Measurements from ENCODE around the gene KAT6B. TPM values are rescaled to one million over a fixed set of nuclear protein-coding genes. Genes with fewer than 3 reads are reported as not detected.

Gene KAT6B
- total and polyA plus RNA-seq, 11 donors = 10.4 to 61.3 (median 42.9) TPM

DNA sequence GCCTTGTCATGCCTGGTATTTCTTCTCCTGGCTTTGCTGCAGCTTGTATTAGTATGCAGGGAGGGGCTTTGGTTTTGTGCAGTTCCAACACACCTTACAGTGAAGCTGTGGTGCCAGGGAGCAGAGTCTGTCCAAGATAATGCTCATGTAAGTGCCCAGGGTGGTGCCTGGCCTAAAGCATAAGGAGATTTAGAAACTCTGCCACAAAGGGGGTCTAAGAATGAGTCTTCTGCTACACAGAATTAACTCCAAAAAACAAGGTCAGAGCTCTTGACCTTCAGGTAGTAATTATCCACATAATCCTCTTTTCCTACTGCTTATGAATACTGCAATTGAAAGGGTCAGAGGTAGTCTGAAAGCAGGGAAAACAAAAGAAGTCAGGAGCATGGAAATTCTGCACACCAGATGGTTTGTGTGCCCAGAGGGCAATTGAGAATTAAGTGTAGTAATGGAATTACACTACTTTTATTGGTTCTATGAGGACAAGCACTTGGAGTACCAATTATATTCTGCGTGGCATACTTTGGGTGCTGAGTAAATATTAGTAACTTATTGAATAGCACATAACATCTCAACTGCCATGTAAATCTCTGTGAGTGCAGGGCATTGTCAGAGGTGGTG is 121.5 kb downstream of the KAT6B start:
- peaks cover 0 to 36% (median 13%) of the 10 kb centered on the region in 12 donors for H3K4me1 ChIP-seq
- H3K27me3 ChIP-seq = no peaks in the 10 kb centered on the region
- ATAC-seq (no peak), DNase-seq (no peak)
- no peaks in the 10 kb centered on the region for H3K36me3 ChIP-seq
- TF ChIP-seq, protein P1, sequence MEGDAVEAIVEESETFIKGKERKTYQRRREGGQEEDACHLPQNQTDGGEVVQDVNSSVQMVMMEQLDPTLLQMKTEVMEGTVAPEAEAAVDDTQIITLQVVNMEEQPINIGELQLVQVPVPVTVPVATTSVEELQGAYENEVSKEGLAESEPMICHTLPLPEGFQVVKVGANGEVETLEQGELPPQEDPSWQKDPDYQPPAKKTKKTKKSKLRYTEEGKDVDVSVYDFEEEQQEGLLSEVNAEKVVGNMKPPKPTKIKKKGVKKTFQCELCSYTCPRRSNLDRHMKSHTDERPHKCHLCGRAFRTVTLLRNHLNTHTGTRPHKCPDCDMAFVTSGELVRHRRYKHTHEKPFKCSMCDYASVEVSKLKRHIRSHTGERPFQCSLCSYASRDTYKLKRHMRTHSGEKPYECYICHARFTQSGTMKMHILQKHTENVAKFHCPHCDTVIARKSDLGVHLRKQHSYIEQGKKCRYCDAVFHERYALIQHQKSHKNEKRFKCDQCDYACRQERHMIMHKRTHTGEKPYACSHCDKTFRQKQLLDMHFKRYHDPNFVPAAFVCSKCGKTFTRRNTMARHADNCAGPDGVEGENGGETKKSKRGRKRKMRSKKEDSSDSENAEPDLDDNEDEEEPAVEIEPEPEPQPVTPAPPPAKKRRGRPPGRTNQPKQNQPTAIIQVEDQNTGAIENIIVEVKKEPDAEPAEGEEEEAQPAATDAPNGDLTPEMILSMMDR (IDR thresholded peaks at IDR 0.05) = no peak
- TF ChIP-seq POLR2A (IDR thresholded peaks at IDR 0.05) = no peak
- WGBS, 4 donors = 84 to 98% (median 90%) methylated on average over 1 of the region's 1 CpG
- H3K27ac ChIP-seq = no peak overlapping the region
- no peaks in the 10 kb centered on the region for H3K9me3 ChIP-seq
- H3K4me3 ChIP-seq = no peak overlapping the region
- intact Hi-C loops (cut with DNase I) = no loop called here

DNA sequence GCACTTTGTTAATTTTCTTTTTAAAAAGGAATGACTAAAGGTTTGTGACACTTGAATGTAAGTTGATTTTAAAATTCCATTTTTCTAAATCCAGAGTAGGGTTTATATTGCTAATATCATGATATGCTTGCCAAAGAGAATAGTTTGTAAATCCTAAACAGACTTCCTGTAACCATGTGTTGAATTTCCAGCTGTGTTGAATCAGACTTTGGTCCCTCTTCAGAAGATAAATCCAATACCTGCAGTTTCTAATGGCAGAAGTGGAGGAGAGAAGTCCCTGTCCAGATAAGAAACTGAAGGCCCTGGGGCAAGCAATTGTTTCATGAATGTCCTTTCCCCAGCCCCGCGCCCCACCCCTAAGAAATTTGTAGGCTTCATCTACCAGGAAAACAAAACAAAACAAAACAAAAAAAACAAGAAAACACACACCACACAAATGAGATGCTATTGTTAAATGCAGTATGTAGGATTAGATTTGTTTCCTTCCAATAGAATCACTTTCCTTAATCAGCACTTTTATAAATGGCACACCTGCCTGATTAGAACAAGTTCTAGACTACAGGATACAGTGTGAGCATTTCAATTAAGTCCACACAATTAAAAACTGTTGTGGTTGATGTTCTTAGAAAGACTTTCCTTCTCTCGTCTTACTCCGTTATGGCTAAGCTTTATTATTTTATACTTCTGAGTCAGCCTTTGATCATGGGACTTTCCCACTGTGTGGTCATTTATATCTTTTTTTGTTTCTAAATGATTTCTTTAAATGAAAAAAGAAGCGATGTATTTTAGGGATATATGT is 122.8 kb downstream of the KAT6B start:
- Histone ChIP-seq H3K27ac (no peak overlapping the region), H3K4me3 (no peak overlapping the region), H3K27me3 (no peaks in the 10 kb centered on the region), H3K4me1 (peaks cover 0 to 41% (median 14%) of the 10 kb centered on the region in 12 donors), H3K36me3 (no peaks in the 10 kb centered on the region), H3K9me3 (no peaks in the 10 kb centered on the region)
- DNase-seq = no peak
- TF ChIP-seq, protein P1 (IDR thresholded peaks at IDR 0.05) = no peak
- TF ChIP-seq POLR2A (IDR thresholded peaks at IDR 0.05) = no peak
- WGBS, 4 donors = 75 to 91% (median 82%) methylated on average over 5 of the region's 5 CpGs
- ATAC-seq = no peak
- intact Hi-C loops (cut with DNase I) = no loop called here

DNA sequence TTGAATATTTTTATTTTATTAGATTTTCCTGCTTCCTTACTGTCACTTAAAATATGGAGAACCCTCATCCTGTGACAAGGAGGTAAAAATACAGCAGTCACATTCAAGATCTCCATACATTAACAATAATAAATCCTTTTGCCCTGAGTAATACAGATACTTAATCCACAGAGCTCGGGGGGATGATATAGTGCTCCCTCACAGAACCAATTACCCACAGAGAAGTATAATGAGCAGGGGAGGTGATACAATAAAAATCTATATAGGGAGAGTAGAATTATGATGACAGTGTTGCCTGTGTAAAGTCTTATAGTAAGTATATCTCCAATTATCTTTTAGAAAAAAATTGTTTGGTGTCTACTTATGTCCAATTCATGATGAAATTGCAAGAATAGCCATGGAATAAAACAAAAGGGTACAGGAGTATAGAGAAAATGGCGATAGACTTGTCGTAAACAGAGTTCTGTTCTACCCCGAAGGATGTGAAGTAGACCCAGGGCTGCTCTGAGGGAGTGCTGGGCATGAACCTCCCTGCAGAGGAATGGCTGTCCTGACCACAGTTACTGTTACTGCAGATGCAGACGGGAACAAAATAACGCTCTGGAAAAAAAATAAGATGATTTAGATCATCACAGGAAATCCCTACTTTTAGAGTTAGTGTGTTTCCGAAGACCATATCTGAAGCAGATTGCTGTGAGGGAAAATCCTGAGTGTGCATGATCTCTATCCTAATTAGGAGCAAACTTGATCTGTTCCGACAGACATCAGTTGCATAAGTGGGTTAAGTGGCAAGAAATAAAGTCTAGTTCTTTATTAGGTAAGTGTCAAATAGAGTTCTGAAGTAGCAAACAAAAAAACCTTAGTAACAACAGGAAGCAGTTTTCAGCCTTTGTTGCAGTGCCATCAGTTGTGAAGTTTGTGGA is 123.7 kb downstream of the KAT6B start:
- 71 to 79% (median 76%) methylated on average over 8 of the region's 8 CpGs for WGBS, 4 donors
- DNase-seq (no peak), ATAC-seq (no peak)
- Histone ChIP-seq H3K27me3 (no peaks in the 10 kb centered on the region), H3K27ac (no peak overlapping the region), H3K4me3 (no peak overlapping the region), H3K9me3 (no peaks in the 10 kb centered on the region), H3K4me1 (peaks cover 0 to 41% (median 14%) of the 10 kb centered on the region in 12 donors), H3K36me3 (no peaks in the 10 kb centered on the region)
- intact Hi-C loops (cut with DNase I) = no loop called here
- TF ChIP-seq, protein P1 (IDR thresholded peaks at IDR 0.05) = no peak
- TF ChIP-seq POLR2A (IDR thresholded peaks at IDR 0.05) = no peak
